ENCODE data around the gene VWA8. TPM values are rescaled to one million over a fixed set of nuclear protein-coding genes. Genes with fewer than 3 reads are reported as not detected.
A peak's percentile ranks its signal among the peaks of the same experiment; 100 is the strongest.

The VWA8 gene
- polyA plus RNA-seq, 3 donors = 2.0 to 4.4 (median 3.4) TPM

DNA sequence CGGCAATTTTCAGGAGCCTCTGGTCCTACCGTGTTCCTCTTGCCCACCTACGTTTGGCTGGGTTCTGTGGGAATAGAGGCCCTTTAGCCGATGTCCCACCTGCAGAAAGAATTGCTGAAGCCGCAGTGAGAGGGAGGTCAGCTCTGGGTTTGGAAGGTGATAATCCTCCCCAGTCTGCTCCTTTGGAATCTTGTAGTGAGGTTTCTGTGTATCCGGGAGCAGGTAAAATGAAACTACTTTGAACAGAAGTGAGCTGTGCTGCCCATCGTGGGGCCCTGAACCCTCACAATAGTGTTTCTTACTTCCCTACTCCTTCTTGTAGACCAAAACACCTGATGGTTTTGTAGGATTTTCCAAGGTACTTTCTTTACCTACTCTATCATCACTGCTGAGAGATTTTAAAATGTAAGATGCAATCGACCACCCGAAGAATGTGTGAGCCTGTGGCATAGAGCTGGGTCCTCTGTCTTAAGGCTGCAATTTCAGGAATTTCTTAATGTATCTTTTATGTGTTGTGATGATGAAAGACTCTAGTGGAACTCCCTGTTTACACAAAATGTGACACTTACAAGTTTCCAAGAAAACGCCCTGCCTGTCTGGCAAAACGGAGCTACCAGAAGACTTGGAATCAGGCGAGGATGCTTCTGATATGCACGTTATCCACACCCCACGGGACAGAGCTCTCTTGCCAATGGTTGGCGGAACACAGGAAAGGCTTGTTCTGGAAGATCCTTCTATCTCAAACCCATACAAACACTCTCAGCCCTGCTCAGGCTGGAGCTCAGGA is 427.4 kb downstream of the VWA8 start:
- Histone ChIP-seq H4K20me1 (ENCODE audit: insufficient read depth, low read length) (no peaks in the 10 kb centered on the region), H3K9ac (ENCODE audit: insufficient read depth, low read length, poor library complexity, severe bottlenecking) (no peak overlapping the region), H3K36me3 (replicated peaks in 1 of 2; ENCODE audit: control insufficient read depth in 1 of 2, insufficient read depth in 2 of 2, low read length in 2 of 2) (no peaks in the 10 kb centered on the region), H3K27me3 (ENCODE audit: control insufficient read depth in 2 of 2, insufficient read depth in 2 of 2, low read length in 2 of 2) (no peaks in the 10 kb centered on the region), H2AFZ (ENCODE audit: insufficient read depth, low read depth, low read length, poor library complexity, severe bottlenecking) (no peak overlapping the region), H3K4me2 (replicated peaks; ENCODE audit: extremely low read depth, low read length, poor library complexity, severe bottlenecking) (no peak overlapping the region), H3K4me3 (replicated peaks in 1 of 3; ENCODE audit: low read depth in 2 of 3, low read length in 3 of 3) (no peak overlapping the region), H3K9me3 (replicated peaks in 1 of 2; ENCODE audit: control insufficient read depth in 1 of 2, insufficient read depth in 1 of 2, low read length in 2 of 2) (no peaks in the 10 kb centered on the region), H3K27ac (ENCODE audit: low read depth in 1 of 2, low read length in 2 of 2) (no peak overlapping the region), H3K79me2 (ENCODE audit: insufficient read depth, low read length) (no peaks in the 10 kb centered on the region), H3K4me1 (ENCODE audit: control insufficient read depth in 1 of 2, insufficient read depth in 2 of 2, low read length in 2 of 2) (no peaks in the 10 kb centered on the region)
- TF ChIP-seq, protein P1, sequence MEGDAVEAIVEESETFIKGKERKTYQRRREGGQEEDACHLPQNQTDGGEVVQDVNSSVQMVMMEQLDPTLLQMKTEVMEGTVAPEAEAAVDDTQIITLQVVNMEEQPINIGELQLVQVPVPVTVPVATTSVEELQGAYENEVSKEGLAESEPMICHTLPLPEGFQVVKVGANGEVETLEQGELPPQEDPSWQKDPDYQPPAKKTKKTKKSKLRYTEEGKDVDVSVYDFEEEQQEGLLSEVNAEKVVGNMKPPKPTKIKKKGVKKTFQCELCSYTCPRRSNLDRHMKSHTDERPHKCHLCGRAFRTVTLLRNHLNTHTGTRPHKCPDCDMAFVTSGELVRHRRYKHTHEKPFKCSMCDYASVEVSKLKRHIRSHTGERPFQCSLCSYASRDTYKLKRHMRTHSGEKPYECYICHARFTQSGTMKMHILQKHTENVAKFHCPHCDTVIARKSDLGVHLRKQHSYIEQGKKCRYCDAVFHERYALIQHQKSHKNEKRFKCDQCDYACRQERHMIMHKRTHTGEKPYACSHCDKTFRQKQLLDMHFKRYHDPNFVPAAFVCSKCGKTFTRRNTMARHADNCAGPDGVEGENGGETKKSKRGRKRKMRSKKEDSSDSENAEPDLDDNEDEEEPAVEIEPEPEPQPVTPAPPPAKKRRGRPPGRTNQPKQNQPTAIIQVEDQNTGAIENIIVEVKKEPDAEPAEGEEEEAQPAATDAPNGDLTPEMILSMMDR (IDR thresholded peaks at IDR 0.05) = no peak
- DNase-seq = no peak
- Mint-ChIP-seq H3K27me3 (ENCODE audit: low read depth in 3 of 3) (peaks cover 0 to 2% (median 2%) of the 10 kb centered on the region in 3 donors), H3K4me3 (no peak overlapping the region), H3K4me1 (no peaks in the 10 kb centered on the region), H3K9me3 (peaks cover 0 to 4% (median 1%) of the 10 kb centered on the region in 7 donors), H3K36me3 (no peaks in the 10 kb centered on the region), H3K27ac (no peak overlapping the region)
- 97% methylated on average over 6 of the region's 15 CpGs for WGBS (ENCODE audit: insufficient coverage)
- intact Hi-C loops (cut with micrococcal nuclease) = no loop called here

DNA sequence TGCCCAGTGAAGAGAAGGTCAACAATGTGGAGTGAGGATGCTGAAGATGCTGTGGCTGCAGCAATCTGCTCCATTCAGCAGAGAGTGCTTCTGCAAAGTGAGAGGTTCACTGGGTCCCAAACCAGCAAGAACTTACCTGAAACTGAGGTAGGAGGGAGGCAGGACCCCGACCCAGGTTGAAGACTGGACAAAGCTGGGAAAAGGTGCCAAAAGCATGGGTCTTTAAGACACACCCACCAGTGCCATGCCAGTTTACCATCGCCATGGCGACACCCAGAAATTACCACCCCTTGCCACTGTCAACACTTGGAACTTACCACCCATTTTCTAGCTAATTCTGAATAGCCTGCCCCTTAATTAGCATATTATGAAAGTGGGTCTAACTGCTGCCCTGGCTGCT is 432.9 kb downstream of the VWA8 start:
- TF ChIP-seq, protein P1 (IDR thresholded peaks at IDR 0.05) = no peak
- no peaks in the 10 kb centered on the region for H3K36me3 ChIP-seq (replicated peaks in 1 of 2; ENCODE audit: control insufficient read depth in 1 of 2, insufficient read depth in 2 of 2, low read length in 2 of 2)
- Mint-ChIP-seq H3K9me3 (peaks cover 0 to 2% (median 0%) of the 10 kb centered on the region in 7 donors), H3K4me1 (peaks cover 2% of the 10 kb centered on the region), H3K27me3 (ENCODE audit: low read depth in 3 of 3) (peaks cover 0 to 3% (median 2%) of the 10 kb centered on the region in 3 donors), H3K4me3 (no peak overlapping the region), H3K27ac (peak overlapping the region in 1 of 7 donors; percentile 37), H3K36me3 (no peaks in the 10 kb centered on the region)
- H3K9me3 ChIP-seq (replicated peaks in 1 of 2; ENCODE audit: control insufficient read depth in 1 of 2, insufficient read depth in 1 of 2, low read length in 2 of 2) = no peaks in the 10 kb centered on the region
- H3K27ac ChIP-seq (ENCODE audit: low read depth in 1 of 2, low read length in 2 of 2) = no peak overlapping the region
- no peaks in the 10 kb centered on the region for H3K4me1 ChIP-seq (ENCODE audit: control insufficient read depth in 1 of 2, insufficient read depth in 2 of 2, low read length in 2 of 2)
- no peak overlapping the region for H3K4me2 ChIP-seq (replicated peaks; ENCODE audit: extremely low read depth, low read length, poor library complexity, severe bottlenecking)
- intact Hi-C loops (cut with micrococcal nuclease) = no loop called here
- no peak overlapping the region for H2AFZ ChIP-seq (ENCODE audit: insufficient read depth, low read depth, low read length, poor library complexity, severe bottlenecking)
- 100% methylated on average over 2 of the region's 3 CpGs for WGBS (ENCODE audit: insufficient coverage)
- no peak overlapping the region for H3K4me3 ChIP-seq (replicated peaks in 1 of 3; ENCODE audit: low read depth in 2 of 3, low read length in 3 of 3)
- H3K9ac ChIP-seq (ENCODE audit: insufficient read depth, low read length, poor library complexity, severe bottlenecking) = no peak overlapping the region
- no peaks in the 10 kb centered on the region for H4K20me1 ChIP-seq (ENCODE audit: insufficient read depth, low read length)
- no peaks in the 10 kb centered on the region for H3K79me2 ChIP-seq (ENCODE audit: insufficient read depth, low read length)
- H3K27me3 ChIP-seq (ENCODE audit: control insufficient read depth in 2 of 2, insufficient read depth in 2 of 2, low read length in 2 of 2) = no peaks in the 10 kb centered on the region
- no peak for DNase-seq
